HG03175 (cell line): ENCODE results near the gene EOMES.

ENCODE experiments used
- ATAC-seq: cut with Tn5 transposase; IDR thresholded peaks from one replicate; pipeline ENCODE4 v1.9.1; 2021; ENCODE audit warnings: mild to moderate bottlenecking, moderate library complexity; ENCODE audit not compliant: unreplicated experiment

EOMES gene

DNA sequence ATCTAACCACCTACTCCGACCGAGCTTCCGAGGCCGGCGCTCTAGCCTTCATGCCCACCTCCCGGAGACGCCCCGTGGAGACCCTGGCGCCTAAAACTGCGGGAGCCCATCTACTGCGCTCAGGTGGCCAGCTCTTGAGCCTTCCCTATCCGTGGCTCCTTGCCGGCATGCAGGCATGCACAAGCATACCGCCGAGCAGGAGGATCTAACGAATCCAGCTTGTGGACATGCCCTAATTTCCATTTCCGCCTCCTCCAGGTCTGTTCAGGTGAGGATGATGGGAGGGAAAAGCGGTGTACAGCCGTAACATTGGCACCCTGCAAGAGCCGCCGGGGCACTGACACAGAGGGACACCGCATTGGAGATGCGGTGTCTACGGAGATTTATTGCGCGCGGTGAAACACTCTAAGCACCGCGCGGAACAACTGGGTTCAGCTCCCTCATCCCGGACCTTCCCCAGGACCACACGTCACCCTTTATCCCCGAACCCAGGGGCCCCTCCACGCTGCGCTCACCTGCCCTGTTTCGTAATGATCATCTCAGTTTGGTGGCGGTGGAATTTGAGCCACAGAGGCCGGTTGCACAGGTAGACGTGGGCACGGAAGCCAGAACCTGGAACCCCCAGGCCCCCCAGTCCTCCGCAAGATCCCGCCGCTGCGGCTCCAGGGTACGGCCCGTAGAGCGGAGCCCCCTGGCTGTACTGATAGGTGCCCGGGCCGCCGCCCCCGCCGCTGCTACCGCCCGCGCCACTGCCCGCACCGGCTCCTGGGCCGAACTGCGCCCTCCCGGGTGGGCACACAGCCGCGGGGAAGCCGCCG lies 1.0 kb downstream of the EOMES start:
- peak; percentile 2 for ATAC-seq

DNA sequence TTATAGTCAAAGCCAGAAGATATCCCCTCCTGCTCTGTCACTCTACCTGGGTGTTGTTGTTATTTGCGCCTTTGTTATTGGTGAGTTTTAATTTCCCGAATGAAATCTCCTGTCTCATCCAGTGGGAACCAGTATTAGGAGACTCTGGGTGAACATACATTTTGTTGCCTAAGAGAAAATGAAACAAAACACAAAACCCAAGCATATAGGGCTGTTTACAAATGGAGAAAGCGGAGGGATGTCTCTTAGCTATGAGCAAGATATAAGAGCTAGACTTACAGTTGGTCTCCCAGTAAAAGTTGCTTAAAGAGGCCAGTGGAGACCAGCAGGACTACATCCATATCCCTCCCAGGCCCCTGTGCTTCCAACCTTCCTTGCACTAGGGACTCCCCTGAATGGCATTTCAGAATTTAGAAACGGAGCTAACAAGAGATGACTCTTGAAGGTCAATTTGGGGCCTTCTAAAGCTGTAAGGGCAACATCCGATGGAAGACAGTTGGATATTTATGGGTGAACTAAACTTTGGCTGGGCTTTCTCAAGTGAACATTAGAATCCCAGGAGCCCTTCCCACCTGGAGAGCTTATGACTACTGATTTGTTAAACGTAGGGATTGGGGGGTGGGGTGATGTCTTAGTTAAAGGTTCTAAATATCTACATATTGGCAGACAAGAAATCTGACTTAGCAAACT lies 2.7 kb downstream of the EOMES start:
- no peak for ATAC-seq

DNA sequence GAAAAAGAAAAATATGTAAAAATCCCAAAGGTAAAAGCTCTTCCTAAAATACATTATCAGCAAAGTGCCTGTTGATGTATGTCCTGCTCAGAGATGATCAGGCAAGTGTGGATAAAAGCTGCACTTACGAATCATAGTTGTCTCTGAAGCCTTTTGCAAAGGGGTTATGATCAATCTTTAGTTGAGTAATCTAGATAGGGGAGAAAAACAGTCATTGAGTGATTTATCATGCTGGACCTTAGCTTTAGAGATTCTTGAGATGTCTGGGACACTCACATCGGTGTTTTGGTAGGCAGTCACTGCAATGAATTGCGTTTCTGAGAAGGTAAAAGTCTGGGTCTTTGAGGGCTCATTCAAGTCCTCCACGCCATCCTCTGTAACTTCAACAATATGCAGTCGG lies 3.7 kb downstream of the EOMES start:
- no peak for ATAC-seq

DNA sequence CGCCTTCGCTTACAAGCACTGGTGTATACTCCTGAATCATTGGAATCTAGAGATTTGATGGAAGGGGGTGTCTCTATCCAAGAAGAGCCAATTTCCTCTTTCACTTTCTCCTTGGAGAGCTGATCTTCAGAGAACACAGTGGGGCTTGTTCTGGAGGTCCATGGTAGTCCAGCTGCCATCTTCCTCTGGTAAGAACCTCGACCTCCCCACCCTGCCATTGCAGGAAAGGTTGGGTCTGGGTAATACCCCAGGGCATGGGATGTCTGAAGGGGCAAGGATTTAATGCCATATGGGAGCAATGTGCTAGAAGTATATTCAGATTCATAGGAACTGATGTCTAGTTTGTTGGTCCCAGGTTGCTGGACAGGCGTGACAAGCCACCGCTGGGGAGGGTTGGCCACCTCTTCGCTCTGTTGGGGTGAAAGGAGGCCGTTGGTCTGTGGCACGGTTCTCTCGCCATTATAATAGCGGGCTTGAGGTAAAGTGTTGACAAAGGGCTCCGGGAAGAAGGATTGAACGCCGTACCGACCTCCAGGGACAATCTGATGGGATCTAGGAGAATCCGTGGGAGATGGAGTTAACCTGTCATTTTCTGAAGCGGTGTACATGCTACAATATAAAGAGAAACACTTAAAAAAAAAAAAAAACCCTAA lies 4.8 kb downstream of the EOMES start:
- no peak for ATAC-seq

DNA sequence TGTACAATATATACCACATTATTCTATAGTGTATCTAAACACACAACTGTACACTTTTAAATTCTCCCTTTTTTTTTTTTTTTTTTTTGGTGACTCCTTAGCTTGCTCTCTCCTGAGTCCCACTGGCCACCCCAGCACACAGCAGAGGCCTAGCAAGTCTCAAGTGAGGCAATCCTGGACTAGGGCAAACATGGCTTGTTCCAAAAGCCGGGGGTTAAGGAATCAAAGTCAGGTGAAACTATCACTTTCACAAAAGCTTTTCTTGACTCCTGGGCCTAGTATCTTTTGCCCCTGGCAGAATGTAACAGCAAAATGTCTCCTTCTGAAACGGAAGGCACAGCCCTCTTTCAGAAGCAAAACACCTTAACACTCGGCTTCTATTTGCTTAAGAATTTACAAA lies 5.8 kb downstream of the EOMES start:
- no peak for ATAC-seq

DNA sequence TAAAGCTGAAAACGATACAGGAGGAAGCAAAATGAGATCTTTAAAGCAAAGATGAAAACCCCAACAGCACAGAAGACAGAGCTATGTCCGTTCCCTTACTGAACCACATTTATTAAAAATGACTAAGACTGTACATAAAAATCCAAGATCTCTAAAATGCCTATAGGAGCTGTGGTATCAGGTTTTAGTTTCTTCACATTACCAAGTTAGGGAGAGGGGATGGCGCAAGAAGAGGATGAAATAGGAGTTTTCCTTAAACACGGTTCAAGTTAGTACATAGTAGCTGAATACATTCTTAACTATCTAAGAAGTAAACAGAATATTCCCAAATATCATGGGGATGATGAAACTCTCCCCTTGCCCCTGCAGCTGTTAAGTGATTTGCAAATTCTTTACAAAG lies 6.3 kb downstream of the EOMES start:
- ATAC-seq = no peak

GRCh38 chr3:27715454-27715806 lies 6.7 kb downstream of the EOMES start:
- no peak for ATAC-seq

- ATAC-seq = no peak
These were observed 7.2 kb downstream of the EOMES start for GRCh38 chr3:27714692-27715453.

DNA sequence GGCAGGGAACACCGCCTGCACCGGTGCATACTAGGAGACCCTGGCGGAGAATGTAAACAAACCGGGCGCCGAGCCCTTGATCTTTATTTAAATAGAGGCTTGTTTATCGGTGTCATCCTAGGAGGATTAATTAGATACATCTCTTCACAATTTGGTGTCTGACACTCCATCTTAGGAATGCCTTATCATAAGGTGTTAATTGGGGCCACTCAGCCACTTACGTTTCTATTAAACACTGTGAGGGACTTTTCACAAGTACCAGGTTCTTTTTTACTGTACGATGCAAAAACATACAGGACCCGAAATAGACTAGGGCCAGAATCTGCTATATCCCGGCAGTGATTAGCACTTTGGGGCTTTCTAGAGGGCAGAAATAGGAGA lies 8.0 kb downstream of the EOMES start:
- ATAC-seq = no peak

DNA sequence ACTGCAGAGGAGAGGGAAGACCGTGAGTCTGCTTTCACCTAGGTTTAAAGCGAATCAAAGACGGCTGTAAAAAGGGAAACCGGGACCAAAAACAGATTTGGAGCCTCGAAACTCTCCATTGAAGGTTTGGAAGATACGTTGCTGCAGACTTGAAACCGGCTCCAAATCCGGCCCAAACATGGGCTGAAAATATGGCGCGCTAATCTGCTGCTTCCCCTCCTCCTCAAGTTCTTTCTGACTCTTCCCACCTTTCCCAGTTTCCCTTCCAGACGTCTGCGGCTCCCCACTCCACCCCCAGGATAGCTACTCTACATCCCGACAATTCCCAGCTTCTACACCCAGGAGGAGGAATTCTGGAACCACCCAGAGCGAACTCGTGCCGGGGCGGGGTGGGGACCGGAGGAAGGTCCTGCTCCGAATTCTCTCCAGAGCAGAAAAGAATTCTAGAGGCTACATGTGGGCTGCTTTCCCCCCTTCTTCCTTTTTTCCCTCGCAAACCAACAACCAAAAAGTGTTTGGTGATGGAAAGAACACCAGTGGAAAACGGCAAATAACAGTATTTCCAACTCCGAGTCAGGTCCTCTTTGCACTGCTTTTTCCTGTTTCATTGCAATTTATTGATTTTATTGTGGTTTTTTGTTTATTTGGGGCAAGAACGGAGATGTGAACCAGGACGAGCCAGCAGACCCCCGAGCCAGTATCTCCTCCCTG lies 8.5 kb downstream of the EOMES start:
- ATAC-seq = no peak

- no peak for ATAC-seq
These were observed 9.1 kb downstream of the EOMES start for GRCh38 chr3:27713078-27713423.

GRCh38 chr3:27712136-27713077 lies 9.7 kb downstream of the EOMES start:
- ATAC-seq = peak; percentile 92

DNA sequence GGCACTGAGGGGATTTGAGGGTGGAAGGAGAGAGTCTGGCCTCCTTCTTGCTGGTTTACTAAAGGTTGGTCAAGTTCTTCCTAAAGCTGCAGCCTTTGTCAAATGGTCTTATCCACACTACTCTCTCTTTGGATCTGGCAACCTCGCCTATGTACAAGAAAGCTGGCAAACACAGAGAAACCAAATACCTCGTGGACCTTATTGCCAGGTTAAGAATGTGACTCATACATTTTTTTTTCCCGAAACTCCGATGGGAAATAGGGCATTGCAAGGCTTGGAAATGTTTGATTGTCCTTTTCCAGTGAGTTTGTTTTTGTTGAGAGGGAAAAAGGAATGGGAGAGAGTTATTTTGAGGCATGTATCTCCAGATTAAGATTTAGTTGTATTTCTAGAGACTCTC lies 13.9 kb downstream of the EOMES start:
- no peak for ATAC-seq

DNA sequence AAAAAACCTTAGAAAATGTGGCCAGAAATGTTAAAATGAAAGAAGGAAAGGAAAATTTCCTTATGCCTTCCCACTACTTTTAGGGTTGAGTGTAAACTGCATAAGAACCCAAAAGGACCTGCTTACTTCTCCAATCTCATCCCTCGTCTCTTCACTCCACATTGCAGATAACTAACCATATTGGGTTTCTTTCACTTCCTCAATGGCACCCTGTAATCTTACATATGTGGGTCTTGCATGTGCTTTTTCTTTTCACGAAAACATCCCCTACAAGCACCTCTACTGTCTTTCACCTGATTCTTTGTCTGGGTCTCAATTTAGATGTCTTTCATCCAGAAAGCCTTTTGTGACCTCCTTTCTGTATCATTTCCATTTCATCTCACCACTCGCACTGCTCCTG lies 23.1 kb downstream of the EOMES start:
- peak; percentile 67 for ATAC-seq

GRCh38 chr3:27696906-27697305 lies 25.2 kb downstream of the EOMES start:
- no peak for ATAC-seq

- ATAC-seq = no peak
These were observed 26.5 kb downstream of the EOMES start for GRCh38 chr3:27695636-27696035.

GRCh38 chr3:27688053-27688452 lies 34.1 kb downstream of the EOMES start:
- ATAC-seq = no peak

DNA sequence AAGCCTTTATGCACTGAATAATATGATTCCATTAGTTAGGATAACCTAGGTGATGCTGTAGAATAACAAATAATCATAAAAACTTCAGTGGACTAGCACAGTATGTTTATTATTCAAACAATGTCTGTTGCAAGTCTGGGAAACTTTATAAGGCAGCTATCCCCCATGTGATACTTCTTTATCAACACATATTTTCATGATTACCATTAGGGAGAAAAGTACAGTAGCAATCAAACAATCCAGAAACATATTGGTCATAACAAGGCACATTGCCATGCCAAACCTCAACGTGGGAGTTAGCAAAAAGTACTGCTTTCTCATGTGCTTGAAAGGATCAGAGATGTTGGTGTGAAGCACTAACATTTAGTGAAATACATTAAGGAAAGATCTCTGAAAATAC lies 35.5 kb downstream of the EOMES start:
- no peak for ATAC-seq

- ATAC-seq = no peak
These were observed 36.6 kb downstream of the EOMES start for GRCh38 chr3:27685474-27685873.

GRCh38 chr3:27684302-27684701 lies 37.8 kb downstream of the EOMES start:
- no peak for ATAC-seq
